ENCODE measurements around the gene AMPD2.

- TF ChIP-seq BACH2 (CRISPR knock-in tag; IDR thresholded peaks at IDR 0.05; ENCODE audit: borderline replicate concordance): no peak
- no peak for TF ChIP-seq ZFP3 (CRISPR knock-in tag; IDR thresholded peaks at IDR 0.05)
- TF ChIP-seq CREB5 (CRISPR knock-in tag; IDR thresholded peaks at IDR 0.05; ENCODE audit: low read depth): no peak
- TF ChIP-seq, protein P1, sequence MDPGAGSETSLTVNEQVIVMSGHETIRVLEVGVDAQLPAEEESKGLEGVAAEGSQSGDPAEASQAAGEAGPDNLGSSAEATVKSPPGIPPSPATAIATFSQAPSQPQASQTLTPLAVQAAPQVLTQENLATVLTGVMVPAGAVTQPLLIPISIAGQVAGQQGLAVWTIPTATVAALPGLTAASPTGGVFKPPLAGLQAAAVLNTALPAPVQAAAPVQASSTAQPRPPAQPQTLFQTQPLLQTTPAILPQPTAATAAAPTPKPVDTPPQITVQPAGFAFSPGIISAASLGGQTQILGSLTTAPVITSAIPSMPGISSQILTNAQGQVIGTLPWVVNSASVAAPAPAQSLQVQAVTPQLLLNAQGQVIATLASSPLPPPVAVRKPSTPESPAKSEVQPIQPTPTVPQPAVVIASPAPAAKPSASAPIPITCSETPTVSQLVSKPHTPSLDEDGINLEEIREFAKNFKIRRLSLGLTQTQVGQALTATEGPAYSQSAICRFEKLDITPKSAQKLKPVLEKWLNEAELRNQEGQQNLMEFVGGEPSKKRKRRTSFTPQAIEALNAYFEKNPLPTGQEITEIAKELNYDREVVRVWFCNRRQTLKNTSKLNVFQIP (CRISPR knock-in tag; IDR thresholded peaks at IDR 0.05; ENCODE audit: borderline replicate concordance, low read depth): no peak
- TF ChIP-seq OSR1 (CRISPR knock-in tag; IDR thresholded peaks at IDR 0.05): no peak
- no peak for TF ChIP-seq PATZ1 (CRISPR knock-in tag; IDR thresholded peaks at IDR 0.05; ENCODE audit: borderline replicate concordance)
- TF ChIP-seq, protein P2, sequence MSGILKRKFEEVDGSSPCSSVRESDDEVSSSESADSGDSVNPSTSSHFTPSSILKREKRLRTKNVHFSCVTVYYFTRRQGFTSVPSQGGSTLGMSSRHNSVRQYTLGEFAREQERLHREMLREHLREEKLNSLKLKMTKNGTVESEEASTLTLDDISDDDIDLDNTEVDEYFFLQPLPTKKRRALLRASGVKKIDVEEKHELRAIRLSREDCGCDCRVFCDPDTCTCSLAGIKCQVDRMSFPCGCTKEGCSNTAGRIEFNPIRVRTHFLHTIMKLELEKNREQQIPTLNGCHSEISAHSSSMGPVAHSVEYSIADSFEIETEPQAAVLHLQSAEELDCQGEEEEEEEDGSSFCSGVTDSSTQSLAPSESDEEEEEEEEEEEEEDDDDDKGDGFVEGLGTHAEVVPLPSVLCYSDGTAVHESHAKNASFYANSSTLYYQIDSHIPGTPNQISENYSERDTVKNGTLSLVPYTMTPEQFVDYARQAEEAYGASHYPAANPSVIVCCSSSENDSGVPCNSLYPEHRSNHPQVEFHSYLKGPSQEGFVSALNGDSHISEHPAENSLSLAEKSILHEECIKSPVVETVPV (CRISPR knock-in tag; IDR thresholded peaks at IDR 0.05): no peak
- TF ChIP-seq ZNF70 (CRISPR knock-in tag; IDR thresholded peaks at IDR 0.05): no peak
- no peak for TF ChIP-seq GLIS3 (CRISPR knock-in tag; IDR thresholded peaks at IDR 0.05)
- TF ChIP-seq ZNF565 (CRISPR knock-in tag; conservative IDR thresholded peaks at IDR 0.05; ENCODE audit: low read depth): no peak
- TF ChIP-seq TSHZ2 (CRISPR knock-in tag; IDR thresholded peaks at IDR 0.05): no peak
- TF ChIP-seq CSDC2 (CRISPR knock-in tag; IDR thresholded peaks at IDR 0.05): no peak
Observed at GRCh38 chr1:109605381-109605780, 14.3 kb upstream of the AMPD2 start.

Measured in SK-N-SH treated with all-trans-retinoic acid at 6 μM for 48 hours (cell line).